Mesendoderm (in vitro differentiated cells): ENCODE measurements around the gene EPB41L2.

Source experiments
- DNase-seq: peaks from one replicate; pipeline ENCODE4 v3.0.0; 2013
- H2AK5ac ChIP-seq: 2 replicates; pipeline ENCODE4 v1.6.1; 2013; ENCODE audit warnings: low read length, inconsistent platforms
- H2BK120ac ChIP-seq: 2 replicates; pipeline ENCODE4 v1.6.1; 2013; ENCODE audit warnings: low read depth, mild to moderate bottlenecking, low read length, moderate library complexity, mixed read lengths
- H2BK15ac ChIP-seq: replicated peaks from 2 replicates; pipeline ENCODE4 v1.6.1; 2013; ENCODE audit warnings: low read depth, mild to moderate bottlenecking, moderate library complexity
- H2BK5ac ChIP-seq: 2 replicates; pipeline ENCODE4 v1.6.1; 2013; ENCODE audit warnings: low read length, inconsistent platforms
- H3K18ac ChIP-seq: 2 replicates; pipeline ENCODE4 v1.6.1; 2013; ENCODE audit warnings: mild to moderate bottlenecking, low read length, mixed read lengths
- H3K23ac ChIP-seq: one replicate; pipeline ENCODE4 v1.6.1; 2013; ENCODE audit warnings: low read length
- H3K27ac ChIP-seq: 2 replicates; pipeline ENCODE4 v1.5.1; 2013; ENCODE audit warnings: low read depth, mild to moderate bottlenecking, inconsistent platforms, low read length, moderate library complexity
- H3K27me3 ChIP-seq: 2 replicates; pipeline ENCODE4 v1.6.1; 2013; ENCODE audit warnings: low read length, control low read depth, mild to moderate bottlenecking, inconsistent platforms; ENCODE audit not compliant: insufficient read depth, poor library complexity
- H3K36me3 ChIP-seq: 2 replicates; pipeline ENCODE4 v1.6.1; 2013; ENCODE audit warnings: low read length, inconsistent platforms; ENCODE audit not compliant: control insufficient read depth, insufficient read depth
- H3K4ac ChIP-seq: one replicate; pipeline ENCODE4 v1.6.1; 2013; ENCODE audit warnings: low read depth, mild to moderate bottlenecking, low read length, moderate library complexity
- H3K4me1 ChIP-seq: 2 replicates; pipeline ENCODE4 v1.6.1; 2013; ENCODE audit warnings: low read depth, low read length, inconsistent platforms; ENCODE audit not compliant: control insufficient read depth
- H3K4me2 ChIP-seq: 2 replicates; pipeline ENCODE4 v1.6.1; 2013; ENCODE audit warnings: low read length
- H3K4me3 ChIP-seq: 2 replicates; pipeline ENCODE4 v1.5.1; 2013; ENCODE audit warnings: mild to moderate bottlenecking, low read length
- H3K56ac ChIP-seq: one replicate; pipeline ENCODE4 v1.6.1; 2013; ENCODE audit warnings: low read length
- H3K79me1 ChIP-seq: 2 replicates; pipeline ENCODE4 v1.6.1; 2013; ENCODE audit warnings: low read length, inconsistent platforms
- H3K79me2 ChIP-seq: 2 replicates; pipeline ENCODE4 v1.6.1; 2013; ENCODE audit warnings: mild to moderate bottlenecking, low read length; ENCODE audit not compliant: control insufficient read depth, insufficient read depth
- H3K9ac ChIP-seq: 2 replicates; pipeline ENCODE4 v1.6.1; 2013; ENCODE audit warnings: low read length, inconsistent platforms
- H4K5ac ChIP-seq: one replicate; pipeline ENCODE4 v1.6.1; 2013; ENCODE audit warnings: low read length
- H4K8ac ChIP-seq: one replicate; pipeline ENCODE4 v1.6.1; 2013; ENCODE audit warnings: low read depth, mild to moderate bottlenecking, control low read depth, low read length, moderate library complexity
- WGBS: extraction: QIAGEN DNeasy Blood & Tissue Kit; methylation state at CpG from one replicate; pipeline ENCODE4 v1.1.7; 2013; ENCODE audit warnings: low lambda C conversion rate, missing lambda C conversion rate; ENCODE audit not compliant: insufficient coverage; ENCODE audit errors: extremely low coverage; 5-methylcytosine and 5-hydroxymethylcytosine counted together

Gene EPB41L2

DNA sequence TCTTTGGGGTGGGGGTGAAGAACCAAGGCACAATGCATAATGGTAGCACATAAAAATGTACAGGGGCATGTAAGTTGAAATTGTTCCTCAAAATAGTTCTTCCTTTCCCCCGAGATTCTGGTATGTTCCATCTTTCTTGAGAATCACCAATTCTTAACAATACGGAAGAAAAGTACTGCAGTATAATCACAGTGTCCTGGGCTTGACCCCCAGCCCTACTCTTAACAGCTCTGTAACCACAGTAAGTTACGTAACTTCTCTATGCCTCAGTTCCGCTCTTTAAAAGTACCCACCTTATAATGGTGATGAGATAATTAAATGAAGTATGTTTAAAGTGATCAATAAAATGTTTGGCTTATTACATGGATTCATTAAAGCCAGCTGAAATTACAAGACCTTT lies 131.4 kb downstream of the EPB41L2 start:
- Histone ChIP-seq H4K5ac (no peak overlapping the region), H2BK120ac (no peak overlapping the region), H3K4ac (no peak overlapping the region), H3K23ac (no peak overlapping the region), H3K79me1 (peaks cover 19% of the 10 kb centered on the region), H2BK5ac (no peak overlapping the region), H3K56ac (no peak overlapping the region), H3K4me1 (peaks cover 11% of the 10 kb centered on the region), H4K8ac (no peak overlapping the region), H3K4me2 (no peak overlapping the region), H3K36me3 (no peaks in the 10 kb centered on the region), H3K9ac (no peak overlapping the region), H3K27me3 (no peaks in the 10 kb centered on the region), H3K79me2 (peaks cover 5% of the 10 kb centered on the region), H3K4me3 (no peak overlapping the region), H3K18ac (no peak overlapping the region), H2AK5ac (no peak overlapping the region), H2BK15ac (no peak overlapping the region), H3K27ac (no peak overlapping the region)
- DNase-seq: no peak
- no CpG with 5 or more reads among the region's 4 CpGs for WGBS

DNA sequence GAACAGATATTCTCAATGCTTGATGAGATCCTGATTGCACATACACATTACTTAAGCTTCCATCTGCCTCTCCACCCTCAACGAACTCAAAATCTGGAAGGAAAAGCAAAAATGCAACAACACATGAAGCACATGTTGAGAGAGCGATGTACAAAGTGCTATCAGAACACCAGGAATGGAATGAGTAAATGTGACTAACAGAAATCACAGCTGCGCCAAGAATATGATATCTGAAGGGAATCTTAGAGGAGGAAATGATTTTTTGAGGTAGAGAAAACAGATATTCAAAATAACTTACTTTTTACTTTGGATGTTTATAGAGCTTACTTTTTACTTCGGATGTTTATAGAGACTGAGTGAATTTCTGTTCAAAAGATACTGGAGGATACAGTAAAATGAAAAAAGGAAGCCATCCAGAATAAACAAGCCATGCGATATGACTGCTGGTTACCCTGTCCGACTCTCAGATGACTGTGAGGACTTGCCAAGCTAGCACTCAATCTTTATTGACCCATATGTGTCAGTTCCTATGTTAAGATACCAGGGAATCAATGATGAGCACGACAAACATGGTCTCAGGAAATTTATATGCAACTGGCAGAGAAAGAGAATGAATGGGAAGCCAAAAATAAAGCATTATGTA lies 133.9 kb downstream of the EPB41L2 start:
- H4K5ac ChIP-seq: no peak overlapping the region
- H2BK15ac ChIP-seq: no peak overlapping the region
- DNase-seq: no peak
- no peak overlapping the region for H3K27ac ChIP-seq
- H3K4me3 ChIP-seq: no peak overlapping the region
- no peak overlapping the region for H2AK5ac ChIP-seq
- H3K79me1 ChIP-seq: peaks cover 19% of the 10 kb centered on the region
- peaks cover 11% of the 10 kb centered on the region for H3K4me1 ChIP-seq
- no peak overlapping the region for H3K56ac ChIP-seq
- no peak overlapping the region for H3K4me2 ChIP-seq
- H3K79me2 ChIP-seq: peaks cover 5% of the 10 kb centered on the region
- H3K18ac ChIP-seq: no peak overlapping the region
- no peak overlapping the region for H2BK5ac ChIP-seq
- H3K9ac ChIP-seq: no peak overlapping the region
- no peaks in the 10 kb centered on the region for H3K27me3 ChIP-seq
- no CpG with 5 or more reads among the region's 7 CpGs for WGBS
- no peak overlapping the region for H2BK120ac ChIP-seq
- H4K8ac ChIP-seq: no peak overlapping the region
- peak overlapping the region; percentile 85 for H3K23ac ChIP-seq
- no peak overlapping the region for H3K4ac ChIP-seq
- H3K36me3 ChIP-seq: no peaks in the 10 kb centered on the region

DNA sequence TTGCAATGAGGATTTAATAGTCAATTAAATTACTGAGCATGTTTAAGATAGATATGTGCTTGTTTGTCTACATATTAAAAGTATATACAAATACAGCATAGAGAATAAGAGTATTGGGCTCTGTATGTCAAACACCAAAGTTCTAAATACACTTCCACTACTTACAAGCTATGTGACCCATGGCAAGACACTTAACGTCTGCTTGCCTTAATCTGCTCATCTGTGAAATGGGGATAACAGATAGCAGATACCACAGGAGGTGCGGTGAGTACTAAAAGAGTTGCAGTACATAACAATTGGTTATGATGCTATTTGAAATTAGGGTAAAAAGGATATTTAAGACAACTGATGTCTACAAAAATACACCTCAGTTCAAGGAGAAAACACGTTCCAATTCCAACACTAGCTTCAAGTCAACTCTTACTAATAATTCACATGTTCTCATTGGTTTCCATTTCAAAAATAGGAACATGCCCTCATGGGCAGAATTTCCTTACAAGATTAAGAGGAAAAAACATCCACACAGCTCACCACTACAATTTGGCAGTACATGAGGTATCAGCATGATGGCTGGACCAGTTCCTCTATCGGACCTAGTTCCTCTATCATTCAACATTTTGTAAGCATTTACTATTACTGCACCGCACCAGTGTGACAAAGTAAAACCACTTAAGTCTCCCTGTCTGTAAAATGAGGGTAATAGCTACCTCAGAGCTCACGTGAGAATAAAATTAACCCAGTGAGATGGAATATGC lies 134.7 kb downstream of the EPB41L2 start:
- Histone ChIP-seq H3K4me3 (no peak overlapping the region), H2BK120ac (no peak overlapping the region), H3K23ac (no peak overlapping the region)

DNA sequence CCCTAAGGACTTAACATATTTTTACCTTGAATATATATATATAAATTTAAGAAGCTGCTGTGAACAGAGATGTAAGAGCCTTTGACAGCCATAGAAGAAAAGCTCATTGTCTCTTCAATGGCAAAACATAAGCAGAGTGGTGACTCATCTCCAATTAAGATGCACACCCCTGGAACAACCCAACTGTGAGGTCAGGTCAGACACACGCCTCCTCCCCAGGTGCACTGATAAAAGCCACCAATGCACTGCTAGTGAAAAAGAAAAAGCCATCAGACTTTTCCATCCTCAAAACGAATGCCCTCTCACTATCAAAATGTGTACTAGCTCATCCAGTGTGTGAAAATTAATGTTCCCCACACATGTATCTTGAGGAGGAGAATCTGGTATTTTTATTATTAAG lies 135.7 kb downstream of the EPB41L2 start:
- DNase-seq: peak; percentile 57
- Histone ChIP-seq H3K36me3 (no peaks in the 10 kb centered on the region), H3K4me3 (no peak overlapping the region), H4K8ac (no peak overlapping the region), H3K79me1 (peaks cover 14% of the 10 kb centered on the region), H3K27ac (no peak overlapping the region), H4K5ac (no peak overlapping the region), H3K23ac (no peak overlapping the region), H3K79me2 (peaks cover 3% of the 10 kb centered on the region), H2BK120ac (no peak overlapping the region), H3K27me3 (no peaks in the 10 kb centered on the region), H3K4me1 (peaks cover 2% of the 10 kb centered on the region), H3K18ac (no peak overlapping the region), H3K4me2 (no peak overlapping the region), H3K56ac (no peak overlapping the region), H3K4ac (no peak overlapping the region), H2BK15ac (no peak overlapping the region), H2BK5ac (no peak overlapping the region), H3K9ac (no peak overlapping the region), H2AK5ac (no peak overlapping the region)
- no CpG with 5 or more reads among the region's 2 CpGs for WGBS

More for the DNA sequence above, 134.7 kb downstream of the EPB41L2 start:
- H2BK15ac ChIP-seq: no peak overlapping the region
- H3K27ac ChIP-seq: no peak overlapping the region
- no peaks in the 10 kb centered on the region for H3K27me3 ChIP-seq
- H4K8ac ChIP-seq: no peak overlapping the region
- H3K36me3 ChIP-seq: no peaks in the 10 kb centered on the region
- H4K5ac ChIP-seq: no peak overlapping the region
- H3K56ac ChIP-seq: no peak overlapping the region
- DNase-seq: no peak
- H3K18ac ChIP-seq: no peak overlapping the region
- no peak overlapping the region for H2AK5ac ChIP-seq
- H3K4me2 ChIP-seq: no peak overlapping the region
- no CpG with 5 or more reads among the region's 6 CpGs for WGBS
- peaks cover 3% of the 10 kb centered on the region for H3K79me2 ChIP-seq
- H3K9ac ChIP-seq: no peak overlapping the region
- no peak overlapping the region for H3K4ac ChIP-seq
- peaks cover 15% of the 10 kb centered on the region for H3K79me1 ChIP-seq
- peaks cover 7% of the 10 kb centered on the region for H3K4me1 ChIP-seq
- no peak overlapping the region for H2BK5ac ChIP-seq

DNA sequence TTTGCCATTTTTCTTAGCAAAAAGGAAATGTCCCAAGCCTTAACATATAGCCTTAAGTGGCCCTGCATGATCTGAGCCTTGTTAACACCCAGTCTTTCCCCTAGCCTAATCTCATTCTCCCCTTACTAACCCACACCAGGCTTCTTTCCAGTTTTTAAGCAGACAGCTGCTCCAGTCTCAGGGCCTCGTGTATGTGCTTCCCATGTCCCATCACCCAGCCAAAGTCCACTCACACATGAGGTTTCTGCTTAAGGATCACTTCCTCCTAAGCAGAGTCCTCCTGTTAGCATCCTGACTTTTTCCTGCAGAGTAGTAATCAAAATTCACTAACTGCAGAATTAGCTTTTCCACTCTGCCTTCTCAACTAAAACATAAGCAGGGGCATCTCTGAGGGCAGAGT lies 139.7 kb downstream of the EPB41L2 start:
- Histone ChIP-seq H3K36me3 (no peaks in the 10 kb centered on the region), H3K79me1 (peaks cover 10% of the 10 kb centered on the region), H3K4me1 (peaks cover 4% of the 10 kb centered on the region), H3K18ac (no peak overlapping the region), H2BK5ac (no peak overlapping the region), H3K4me2 (no peak overlapping the region), H3K9ac (no peak overlapping the region), H3K27ac (no peak overlapping the region), H3K4me3 (no peak overlapping the region), H3K56ac (no peak overlapping the region), H2AK5ac (no peak overlapping the region), H4K8ac (no peak overlapping the region), H3K23ac (no peak overlapping the region), H3K27me3 (no peaks in the 10 kb centered on the region), H2BK120ac (no peak overlapping the region), H3K4ac (no peak overlapping the region), H4K5ac (peak overlapping the region; percentile 51), H2BK15ac (no peak overlapping the region), H3K79me2 (no peaks in the 10 kb centered on the region)
- no CpG with 5 or more reads among the region's 1 CpG for WGBS
- DNase-seq: no peak
